Right atrium auricular region (tissue), 2 donors: ENCODE measurements around the gene PI4KB. TPM values are rescaled to one million over a fixed set of nuclear protein-coding genes. Genes with fewer than 3 reads are reported as not detected.

ENCODE experiments used
- DNase-seq: peaks from one replicate; pipeline ENCODE4 v3.0.0-alpha.2; 2019; ENCODE audit warnings: low spot score
- H3K27ac ChIP-seq, 2 donors: fragments of 200-600 bp; sonication (generic); 1 replicate in 1 of 2; 2 replicates in 1 of 2; pipeline ENCODE4 v1.5.1; 2016 to 2019
- H3K27me3 ChIP-seq, 2 donors: fragments of 200-600 bp; sonication (generic); one replicate each; pipeline versions ENCODE4 v1.5.1 to v1.6.0; 2017 to 2019
- H3K36me3 ChIP-seq: fragments of 200-600 bp; sonication (generic); one replicate; pipeline ENCODE4 v1.5.1; 2016
- H3K4me1 ChIP-seq, 2 donors: fragments of 200-600 bp; sonication (generic); one replicate each; pipeline versions ENCODE4 v1.5.1 to v1.6.0; 2017 to 2019
- H3K4me3 ChIP-seq, 2 donors: fragments of 200-600 bp; sonication (generic); 1 replicate in 1 of 2; 2 replicates in 1 of 2; pipeline ENCODE4 v1.5.1; 2017 to 2019; ENCODE audit warnings: mild to moderate bottlenecking in 1 of 2, moderate library complexity in 1 of 2
- H3K9me3 ChIP-seq, 2 donors: fragments of 200-600 bp; sonication (generic); one replicate each; pipeline ENCODE4 v1.5.1; 2019
- CTCF ChIP-seq, 2 donors: fragments of 200-600 bp; sonication (generic); IDR thresholded peaks; one replicate each; pipeline ENCODE4 v1.5.1; 2019; ENCODE audit warnings: antibody characterized with exemption in 2 of 2
- total RNA-seq, 2 donors: library from RNA; depleted of rRNA; stranded (reverse); fragments of >200 nt; gene quantifications; one replicate each; pipeline ENCODE4 v1.1.0, GENCODE V29; 2016

The PI4KB gene
- total RNA-seq, 2 donors from 2014 or later, result 46.5 to 61.8 TPM

GRCh38 chr1:151346769-151347522, 19.7 kb upstream of the PI4KB start, which contains the start of gene RFX5:
RFX5 (minus strand) TSS chr1:151347252; CDS start chr1:151346320, 932 bp downstream.
- Histone ChIP-seq H3K27me3 (no peaks in the 10 kb centered on the region), H3K9me3 (no peaks in the 10 kb centered on the region), H3K27ac (peak within 1 kb of the TSS; percentile 89 to 91), H3K36me3 (peaks cover 30% of the 10 kb centered on the region), H3K4me3 (peak within 1 kb of the TSS; percentile 63 to 73), H3K4me1 (peaks cover 0 to 17% of the 10 kb centered on the region in 2 donors)
- TF ChIP-seq CTCF (IDR thresholded peaks at IDR 0.05), result no peak
- DNase-seq, result peak; percentile 98

GRCh38 chr1:151346082-151346768, 19.0 kb upstream of the PI4KB start:
- no peaks in the 10 kb centered on the region for H3K27me3 ChIP-seq
- no peak for TF ChIP-seq CTCF (IDR thresholded peaks at IDR 0.05)
- peaks cover 34% of the 10 kb centered on the region for H3K36me3 ChIP-seq
- H3K27ac ChIP-seq, result peak overlapping the region; percentile 89 to 91
- H3K4me3 ChIP-seq, result peak overlapping the region; percentile 63 to 73
- H3K9me3 ChIP-seq, result no peaks in the 10 kb centered on the region
- H3K4me1 ChIP-seq, result peaks cover 0 to 17% of the 10 kb centered on the region in 2 donors
- no peak for DNase-seq

- Histone ChIP-seq H3K4me1 (peaks cover 0 to 22% of the 10 kb centered on the region in 2 donors), H3K36me3 (peaks cover 34% of the 10 kb centered on the region), H3K9me3 (no peaks in the 10 kb centered on the region), H3K27me3 (no peaks in the 10 kb centered on the region), H3K4me3 (no peak overlapping the region), H3K27ac (no peak overlapping the region)
- TF ChIP-seq CTCF (IDR thresholded peaks at IDR 0.05), result no peak
- DNase-seq, result no peak
These were observed 17.1 kb upstream of the PI4KB start for GRCh38 chr1:151344291-151344690.

GRCh38 chr1:151343587-151343986, 16.4 kb upstream of the PI4KB start:
- Histone ChIP-seq H3K4me1 (peaks cover 0 to 22% of the 10 kb centered on the region in 2 donors), H3K4me3 (no peak overlapping the region), H3K27me3 (no peaks in the 10 kb centered on the region), H3K9me3 (no peaks in the 10 kb centered on the region), H3K27ac (no peak overlapping the region), H3K36me3 (peaks cover 34% of the 10 kb centered on the region)
- DNase-seq, result no peak
- TF ChIP-seq CTCF (IDR thresholded peaks at IDR 0.05), result no peak

GRCh38 chr1:151342569-151342968, 15.4 kb upstream of the PI4KB start:
- Histone ChIP-seq H3K4me3 (no peak overlapping the region), H3K27ac (no peak overlapping the region), H3K36me3 (peaks cover 34% of the 10 kb centered on the region), H3K9me3 (no peaks in the 10 kb centered on the region), H3K4me1 (peaks cover 0 to 19% of the 10 kb centered on the region in 2 donors), H3K27me3 (no peaks in the 10 kb centered on the region)
- no peak for TF ChIP-seq CTCF (IDR thresholded peaks at IDR 0.05)
- no peak for DNase-seq
